HEK293 (cell line): Measurements from ENCODE around the gene TREM1.

ENCODE experiments used
- CTCF ChIA-PET: fragments of 350-600 bp; formaldehyde crosslinking; extraction: SDS; loops from one replicate; lab custom pipeline; 2021; ENCODE audit warnings: antibody characterized with exemption; lab: Yijun Ruan, JAX
- POLR2A ChIA-PET: fragments of 300-600 bp; formaldehyde crosslinking; extraction: SDS; loops from one replicate; lab custom pipeline; 2020; ENCODE audit warnings: antibody characterized with exemption, inconsistent platforms; lab: Yijun Ruan, JAX
- H3K27ac ChIP-seq: fragments of 200-500 bp; sonication (Bioruptor generic); 2 replicates; pipeline ENCODE4 v1.5.1; 2014; ENCODE audit warnings: low read depth, low read length, control low read depth, inconsistent platforms; ENCODE audit errors: extremely low read depth
- H3K36me3 ChIP-seq, 2 experiments: fragments of 200-500 bp in 1 of 2; sonication (Bioruptor generic) in 1 of 2; 1 replicate in 1 of 2; 2 replicates in 1 of 2; pipeline ENCODE4 v1.5.1; 2014 to 2017; ENCODE audit warnings: inconsistent platforms in 2 of 2, low read length in 2 of 2; ENCODE audit not compliant: control insufficient read depth in 2 of 2, insufficient read depth in 1 of 2
- H3K4me1 ChIP-seq: fragments of 200-500 bp; sonication (Bioruptor generic); 2 replicates; pipeline ENCODE4 v1.5.1; 2014; ENCODE audit warnings: mild to moderate bottlenecking, low read length, inconsistent platforms; ENCODE audit not compliant: control insufficient read depth, insufficient read depth
- H3K4me3 ChIP-seq: 2 replicates; pipeline ENCODE4 v1.5.1; 2011; ENCODE audit warnings: low read depth, mild to moderate bottlenecking, control low read depth, low read length, moderate library complexity
- H3K9me3 ChIP-seq: fragments of 200-500 bp; sonication (Bioruptor generic); 2 replicates; pipeline ENCODE4 v1.5.1; 2014; ENCODE audit warnings: low read depth, low read length, inconsistent platforms; ENCODE audit not compliant: control insufficient read depth, insufficient read depth
- AEBP2 ChIP-seq: fragments of 450-650 bp; formaldehyde crosslinking; IDR thresholded peaks from 2 replicates; pipeline ENCODE4 v1.5.1; 2016; ENCODE audit warnings: missing biosample characterization, missing genetic modification characterization, borderline replicate concordance
- BCL6B ChIP-seq: fragments of 450-650 bp; formaldehyde crosslinking; IDR thresholded peaks from 2 replicates; pipeline ENCODE4 v1.5.1; 2017; ENCODE audit warnings: missing biosample characterization, missing genetic modification characterization
- HOXA7 ChIP-seq: sonication (generic); formaldehyde crosslinking; IDR thresholded peaks from 2 replicates; pipeline ENCODE4 v1.8.1; 2022; ENCODE audit warnings: missing genetic modification reagents, borderline replicate concordance
- OSR2 ChIP-seq: fragments of 450-650 bp; formaldehyde crosslinking; IDR thresholded peaks from 2 replicates; pipeline ENCODE4 v1.5.1; 2016; ENCODE audit warnings: missing biosample characterization, missing genetic modification characterization
- OVOL3 ChIP-seq: fragments of 450-650 bp; formaldehyde crosslinking; IDR thresholded peaks from 2 replicates; pipeline ENCODE4 v1.5.1; 2016; ENCODE audit warnings: missing biosample characterization, missing genetic modification characterization
- PBX3 ChIP-seq: sonication (generic); formaldehyde crosslinking; IDR thresholded peaks from 2 replicates; pipeline ENCODE4 v1.8.1; 2022; ENCODE audit warnings: mild to moderate bottlenecking, moderate library complexity, missing genetic modification reagents
- RBAK ChIP-seq: fragments of 450-650 bp; formaldehyde crosslinking; IDR thresholded peaks from 2 replicates; pipeline ENCODE4 v1.5.1; 2016; ENCODE audit warnings: missing biosample characterization, missing genetic modification characterization
- REST ChIP-seq: fragments of 450-650 bp; formaldehyde crosslinking; IDR thresholded peaks from 2 replicates; pipeline ENCODE4 v1.5.1; 2016; ENCODE audit warnings: missing biosample characterization, missing genetic modification characterization
- ZBTB10 ChIP-seq: fragments of 450-650 bp; formaldehyde crosslinking; IDR thresholded peaks from 2 replicates; pipeline ENCODE4 v1.5.1; 2016; ENCODE audit warnings: missing biosample characterization, missing genetic modification characterization
- ZBTB8A ChIP-seq: fragments of 450-650 bp; formaldehyde crosslinking; IDR thresholded peaks from 2 replicates; pipeline ENCODE4 v1.5.1; 2016; ENCODE audit warnings: missing biosample characterization, missing genetic modification characterization
- ZNF174 ChIP-seq: fragments of 450-650 bp; formaldehyde crosslinking; IDR thresholded peaks from 2 replicates; pipeline ENCODE4 v1.5.0; 2017; ENCODE audit warnings: missing biosample characterization, mild to moderate bottlenecking, missing genetic modification characterization
- ZNF175 ChIP-seq: fragments of 450-650 bp; formaldehyde crosslinking; IDR thresholded peaks from 2 replicates; pipeline ENCODE4 v1.5.1; 2016; ENCODE audit warnings: missing biosample characterization, missing genetic modification characterization
- ZNF18 ChIP-seq: fragments of 450-650 bp; formaldehyde crosslinking; IDR thresholded peaks from 2 replicates; pipeline ENCODE4 v1.5.1; 2016; ENCODE audit warnings: missing biosample characterization, missing genetic modification characterization
- ZNF211 ChIP-seq: fragments of 450-650 bp; formaldehyde crosslinking; IDR thresholded peaks from 2 replicates; pipeline ENCODE4 v1.5.1; 2016; ENCODE audit warnings: low read depth, missing biosample characterization, missing genetic modification characterization
- ZNF23 ChIP-seq: fragments of 450-650 bp; formaldehyde crosslinking; IDR thresholded peaks from 2 replicates; pipeline ENCODE4 v1.5.1; 2016; ENCODE audit warnings: missing biosample characterization, missing genetic modification characterization, borderline replicate concordance
- ZNF292 ChIP-seq: fragments of 450-650 bp; formaldehyde crosslinking; IDR thresholded peaks from 2 replicates; pipeline ENCODE4 v1.5.1; 2016; ENCODE audit warnings: low read depth, missing biosample characterization, missing genetic modification characterization, borderline replicate concordance
- ZNF311 ChIP-seq: fragments of 450-650 bp; formaldehyde crosslinking; IDR thresholded peaks from 2 replicates; pipeline ENCODE4 v1.5.1; 2017; ENCODE audit warnings: missing biosample characterization, missing genetic modification characterization, borderline replicate concordance
- ZNF501 ChIP-seq: fragments of 450-650 bp; formaldehyde crosslinking; IDR thresholded peaks from 2 replicates; pipeline ENCODE4 v1.5.1; 2016; ENCODE audit warnings: missing biosample characterization, missing genetic modification characterization
- ZNF530 ChIP-seq: fragments of 450-650 bp; formaldehyde crosslinking; IDR thresholded peaks from 2 replicates; pipeline ENCODE4 v1.5.1; 2016; ENCODE audit warnings: low read depth, missing biosample characterization, missing genetic modification characterization
- ZNF596 ChIP-seq: fragments of 450-650 bp; IDR thresholded peaks from 2 replicates; pipeline ENCODE4 v1.5.0; 2018; ENCODE audit warnings: missing biosample characterization, mild to moderate bottlenecking, missing genetic modification characterization, moderate library complexity
- ZNF629 ChIP-seq: fragments of 450-650 bp; formaldehyde crosslinking; IDR thresholded peaks from 2 replicates; pipeline ENCODE4 v1.5.1; 2017; ENCODE audit warnings: missing biosample characterization, missing genetic modification characterization
- ZNF639 ChIP-seq: fragments of 450-650 bp; formaldehyde crosslinking; IDR thresholded peaks from 2 replicates; pipeline ENCODE4 v1.5.1; 2016; ENCODE audit warnings: missing biosample characterization, missing genetic modification characterization
- ZNF654 ChIP-seq: fragments of 450-650 bp; formaldehyde crosslinking; IDR thresholded peaks from 2 replicates; pipeline ENCODE4 v1.5.1; 2016; ENCODE audit warnings: low read depth, missing biosample characterization, missing genetic modification characterization

TREM1 gene

GRCh38 chr6:41277605-41278004 lies 8.9 kb downstream of the TREM1 start:
- Histone ChIP-seq H3K9me3 (no peaks in the 10 kb centered on the region), H3K36me3 (no peaks in the 10 kb centered on the region), H3K4me3 (no peak overlapping the region), H3K27ac (no peak overlapping the region), H3K4me1 (no peaks in the 10 kb centered on the region)
- TF ChIP-seq ZNF530 (tag by site-specific recombination) (no peak), ZNF629 (tag by site-specific recombination) (no peak), ZNF292 (tag by site-specific recombination) (no peak), PBX3 (CRISPR knock-in tag) (no peak), OVOL3 (tag by site-specific recombination) (no peak), ZNF311 (tag by site-specific recombination) (no peak), REST (tag by site-specific recombination) (no peak), ZNF211 (tag by site-specific recombination) (no peak), ZNF175 (no peak), ZBTB8A (tag by site-specific recombination) (no peak), ZNF501 (tag by site-specific recombination) (no peak), ZNF596 (no peak), HOXA7 (CRISPR knock-in tag) (no peak), AEBP2 (no peak), ZBTB10 (tag by site-specific recombination) (no peak)
- ChIA-PET POLR2A (interaction anchor here (1.3 kb wide), 1 partner anchor 43 kb away, joined by 3 read pairs; no protein-coding TSS in a partner anchor), CTCF (interaction anchor here (0.5 to 3.3 kb wide), 17 partner anchors 16 to 467 kb away, joined by 3 to 26 read pairs (median 4); partner anchors contain the start of gene APOBEC2)

- H3K36me3 ChIP-seq: no peaks in the 10 kb centered on the region
- H3K4me3 ChIP-seq: no peak overlapping the region
- no peak overlapping the region for H3K27ac ChIP-seq
- CTCF ChIA-PET: no interaction called here
- POLR2A ChIA-PET: no interaction called here
- no peaks in the 10 kb centered on the region for H3K4me1 ChIP-seq
- no peaks in the 10 kb centered on the region for H3K9me3 ChIP-seq
- no peak for TF ChIP-seq OSR2 (tag by site-specific recombination)
- TF ChIP-seq BCL6B (tag by site-specific recombination): no peak
- no peak for TF ChIP-seq ZNF654 (tag by site-specific recombination)
- no peak for TF ChIP-seq ZNF18 (tag by site-specific recombination)
- no peak for TF ChIP-seq ZNF639 (tag by site-specific recombination)
- TF ChIP-seq RBAK (tag by site-specific recombination): no peak
- no peak for TF ChIP-seq ZNF23 (tag by site-specific recombination)
- no peak for TF ChIP-seq ZNF174 (tag by site-specific recombination)
- TF ChIP-seq ZNF596: no peak
Observed at GRCh38 chr6:41275489-41275888, 11.0 kb downstream of the TREM1 start.
